Effector memory CD4-positive, alpha-beta T cell (primary cell): ENCODE measurements around the gene TNFRSF19.

Experiments
- DNase-seq, 3 donors: peaks; one replicate each; pipeline ENCODE4 v3.0.0-alpha.2; 2020
- H3K27ac ChIP-seq: 2 replicates; pipeline ENCODE4 v1.7.0; 2013; ENCODE audit warnings: mild to moderate bottlenecking, low read length, moderate library complexity; ENCODE audit not compliant: insufficient read depth, poor library complexity, severe bottlenecking
- H3K27me3 ChIP-seq: replicated peaks from 2 replicates; pipeline ENCODE4 v1.7.0; 2013; ENCODE audit warnings: mild to moderate bottlenecking, low read length; ENCODE audit not compliant: insufficient read depth, control insufficient read depth, poor library complexity, severe bottlenecking
- H3K36me3 ChIP-seq: 2 replicates; pipeline ENCODE4 v1.7.0; 2013; ENCODE audit warnings: mild to moderate bottlenecking, low read length, moderate library complexity; ENCODE audit not compliant: control insufficient read depth, insufficient read depth
- H3K4me1 ChIP-seq: 2 replicates; pipeline ENCODE4 v1.7.0; 2013; ENCODE audit warnings: low read length, mild to moderate bottlenecking; ENCODE audit not compliant: control insufficient read depth, insufficient read depth, poor library complexity, severe bottlenecking
- H3K4me3 ChIP-seq: 2 replicates; pipeline ENCODE4 v1.7.0; 2013; ENCODE audit warnings: low read length, low read depth, mild to moderate bottlenecking; ENCODE audit not compliant: insufficient read depth, poor library complexity, severe bottlenecking
- H3K9me3 ChIP-seq: 2 replicates; pipeline ENCODE4 v1.7.0; 2013; ENCODE audit warnings: mild to moderate bottlenecking, low read length, moderate library complexity; ENCODE audit not compliant: control insufficient read depth

Gene TNFRSF19

GRCh38 chr13:23563085-23563845 is 6.9 kb upstream of the TNFRSF19 start:
- DNase-seq = no peak
- Histone ChIP-seq H3K9me3 (no peaks in the 10 kb centered on the region), H3K4me3 (no peak overlapping the region), H3K27me3 (no peaks in the 10 kb centered on the region), H3K36me3 (no peaks in the 10 kb centered on the region), H3K27ac (no peak overlapping the region), H3K4me1 (no peaks in the 10 kb centered on the region)

DNA sequence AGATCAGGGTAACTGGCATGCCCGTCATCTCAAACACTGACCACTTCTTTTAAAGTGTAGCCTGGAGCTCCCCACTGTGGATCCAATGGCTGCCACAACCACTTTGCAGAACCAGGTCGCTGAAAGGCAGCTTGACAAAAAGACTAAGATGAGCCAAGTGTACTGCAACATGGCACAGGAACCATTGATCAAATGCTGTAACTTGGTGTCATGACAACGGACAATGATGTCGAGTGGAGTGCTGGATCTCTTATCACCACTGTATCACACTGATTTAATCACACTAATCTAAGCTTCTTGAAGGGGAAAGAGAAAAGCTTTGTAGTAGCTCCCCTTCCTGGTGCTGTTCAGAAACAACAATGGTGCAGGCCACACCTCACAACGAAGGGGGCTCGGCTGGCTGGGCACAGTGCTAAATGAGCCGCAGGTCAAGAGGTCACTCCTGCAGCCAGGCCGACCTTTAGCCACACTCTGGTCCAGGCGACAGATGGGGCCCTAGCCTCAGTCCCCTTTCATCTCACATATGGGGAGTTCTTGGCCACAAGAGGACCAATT is 2.2 kb upstream of the TNFRSF19 start:
- H3K4me1 ChIP-seq = no peaks in the 10 kb centered on the region
- no peak overlapping the region for H3K27ac ChIP-seq
- no peaks in the 10 kb centered on the region for H3K9me3 ChIP-seq
- no peak overlapping the region for H3K4me3 ChIP-seq
- DNase-seq = no peak
- no peaks in the 10 kb centered on the region for H3K36me3 ChIP-seq
- H3K27me3 ChIP-seq = peaks cover 5% of the 10 kb centered on the region

DNA sequence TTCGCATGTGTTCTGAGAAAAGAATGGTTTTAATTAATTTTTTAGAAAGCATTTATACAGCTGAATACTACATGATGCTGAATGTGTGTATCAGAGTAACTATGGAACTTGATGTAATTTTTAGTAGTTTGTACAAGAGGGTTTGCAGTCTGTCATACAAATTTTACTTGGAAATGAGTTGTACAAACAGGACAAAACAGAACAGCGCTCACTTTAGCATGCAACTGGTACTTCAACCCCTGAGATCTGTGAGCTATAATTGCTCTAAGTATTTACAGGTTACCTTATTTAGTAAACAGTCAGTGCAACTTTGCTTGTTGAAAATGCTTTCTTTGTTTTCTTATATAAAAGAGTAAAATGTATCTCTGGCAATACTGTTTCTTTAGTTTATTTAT is 706 bp downstream of the TNFRSF19 start:
- no peak overlapping the region for H3K27ac ChIP-seq
- peaks cover 8% of the 10 kb centered on the region for H3K27me3 ChIP-seq
- no peaks in the 10 kb centered on the region for H3K36me3 ChIP-seq
- no peak for DNase-seq
- no peaks in the 10 kb centered on the region for H3K9me3 ChIP-seq
- H3K4me1 ChIP-seq = no peaks in the 10 kb centered on the region
- no peak overlapping the region for H3K4me3 ChIP-seq

- Histone ChIP-seq H3K27ac (no peak overlapping the region), H3K4me1 (no peaks in the 10 kb centered on the region), H3K27me3 (peaks cover 8% of the 10 kb centered on the region), H3K4me3 (no peak overlapping the region), H3K36me3 (no peaks in the 10 kb centered on the region), H3K9me3 (no peaks in the 10 kb centered on the region)
- no peak for DNase-seq
Measured at GRCh38 chr13:23571431-23571830, 1.2 kb downstream of the TNFRSF19 start.

DNA sequence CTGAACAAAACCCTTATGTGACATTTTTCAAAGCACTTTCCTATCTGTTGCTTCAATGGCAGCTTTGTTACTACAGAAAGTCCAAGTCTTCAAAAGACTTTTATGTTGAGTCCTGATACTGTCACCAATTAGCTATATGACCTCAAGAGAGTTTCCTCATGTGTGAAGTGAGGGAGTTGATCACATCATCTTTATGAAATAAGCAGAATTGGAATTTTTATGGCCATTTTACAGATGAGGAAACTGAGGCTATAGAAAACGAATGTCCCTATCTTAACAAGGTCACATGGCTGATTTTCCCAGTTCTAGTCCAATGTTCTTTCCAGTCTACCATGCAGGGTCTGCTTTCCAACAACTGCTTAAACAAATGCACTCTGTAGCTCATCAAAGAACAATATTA is 2.6 kb downstream of the TNFRSF19 start:
- DNase-seq = no peak
- Histone ChIP-seq H3K4me3 (no peak overlapping the region), H3K36me3 (no peaks in the 10 kb centered on the region), H3K9me3 (no peaks in the 10 kb centered on the region), H3K27ac (no peak overlapping the region), H3K27me3 (peaks cover 8% of the 10 kb centered on the region), H3K4me1 (no peaks in the 10 kb centered on the region)

DNA sequence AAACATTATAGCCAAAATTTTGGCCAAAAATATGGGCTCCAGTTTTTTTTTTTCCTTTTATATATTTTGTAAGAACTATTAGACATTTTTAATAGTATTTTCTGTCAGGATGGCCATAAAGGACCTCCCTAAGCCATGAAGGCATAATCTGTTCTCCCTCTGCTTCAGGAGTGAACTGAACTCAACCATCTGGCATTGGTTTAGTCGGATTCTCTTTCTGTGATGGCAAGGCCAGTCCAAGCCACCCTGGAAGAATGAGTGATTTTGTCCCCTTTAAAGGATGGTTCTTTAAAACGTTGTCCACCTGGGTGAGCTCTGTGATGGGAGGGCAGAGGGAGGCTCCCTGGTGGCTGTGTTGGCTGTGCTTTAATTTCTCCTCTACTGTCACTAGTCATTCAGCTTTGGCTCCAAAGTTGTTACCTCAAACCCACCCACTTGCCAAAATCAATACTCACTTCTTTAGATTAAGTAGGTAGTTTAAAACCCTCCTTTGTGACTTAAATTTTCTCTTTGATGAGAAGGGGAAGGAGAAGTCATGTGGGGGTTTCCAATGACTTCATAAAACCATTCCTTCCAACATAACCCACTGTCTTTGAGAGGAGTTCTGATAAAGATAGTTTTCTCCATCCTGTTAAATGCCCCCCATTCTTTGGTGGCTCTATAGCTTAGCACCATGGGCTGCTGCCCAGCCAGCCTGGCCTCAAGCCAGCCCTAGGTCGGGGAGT is 4.4 kb downstream of the TNFRSF19 start:
- no peaks in the 10 kb centered on the region for H3K36me3 ChIP-seq
- H3K9me3 ChIP-seq = no peaks in the 10 kb centered on the region
- no peak for DNase-seq
- H3K27ac ChIP-seq = no peak overlapping the region
- H3K4me3 ChIP-seq = no peak overlapping the region
- peaks cover 9% of the 10 kb centered on the region for H3K27me3 ChIP-seq
- H3K4me1 ChIP-seq = peaks cover 7% of the 10 kb centered on the region

DNA sequence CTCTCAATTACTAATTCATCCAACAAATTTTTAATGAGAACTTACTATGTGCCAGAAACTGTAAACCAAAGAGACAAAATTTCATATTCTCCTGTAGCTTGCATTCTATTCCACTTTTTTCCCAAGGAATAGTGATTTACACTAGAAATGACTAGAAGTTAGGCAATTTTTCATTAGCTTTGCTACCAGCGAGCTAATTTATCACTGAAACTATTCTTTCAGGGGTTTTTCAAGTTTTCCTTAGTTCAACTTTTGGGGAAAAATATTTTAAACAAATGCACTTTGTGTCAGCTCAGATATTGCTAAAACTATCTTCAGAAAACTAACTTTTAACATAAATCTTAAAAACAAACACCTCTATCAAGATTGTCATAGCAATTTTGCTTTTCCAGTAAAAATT is 5.4 kb downstream of the TNFRSF19 start:
- DNase-seq = no peak
- H3K36me3 ChIP-seq = no peaks in the 10 kb centered on the region
- peaks cover 16% of the 10 kb centered on the region for H3K27me3 ChIP-seq
- no peak overlapping the region for H3K4me3 ChIP-seq
- no peaks in the 10 kb centered on the region for H3K9me3 ChIP-seq
- H3K4me1 ChIP-seq = peaks cover 13% of the 10 kb centered on the region
- no peak overlapping the region for H3K27ac ChIP-seq

- peaks cover 19% of the 10 kb centered on the region for H3K27me3 ChIP-seq
- peak overlapping the region; percentile 63 for H3K4me3 ChIP-seq
- peaks cover 13% of the 10 kb centered on the region for H3K4me1 ChIP-seq
- peak overlapping the region; percentile 56 for H3K27ac ChIP-seq
- no peaks in the 10 kb centered on the region for H3K36me3 ChIP-seq
- no peaks in the 10 kb centered on the region for H3K9me3 ChIP-seq
- DNase-seq = peak; percentile 31 to 48 (median 36)
Measured at GRCh38 chr13:23578411-23579071, 8.3 kb downstream of the TNFRSF19 start.

GRCh38 chr13:23579072-23579895 is 9.1 kb downstream of the TNFRSF19 start:
- Histone ChIP-seq H3K4me1 (peaks cover 13% of the 10 kb centered on the region), H3K27ac (peak overlapping the region; percentile 56), H3K4me3 (peak overlapping the region; percentile 63)

More at GRCh38 chr13:23579072-23579895, 9.1 kb downstream of the TNFRSF19 start:
- peaks cover 19% of the 10 kb centered on the region for H3K27me3 ChIP-seq
- no peaks in the 10 kb centered on the region for H3K9me3 ChIP-seq
- no peaks in the 10 kb centered on the region for H3K36me3 ChIP-seq
- DNase-seq = peak; percentile 81 to 83 (median 83)
